GM12878 (cell line): Measurements from ENCODE around the gene HSD17B11. TPM values are rescaled to one million over a fixed set of nuclear protein-coding genes. Genes with fewer than 3 reads are reported as not detected.

Experiments
- ATAC-seq: fragments of 200-7000 bp; cut with Tn5 transposase; 3 replicates; pipeline ENCODE4 v1.9.1; 2020; ENCODE audit warnings: mild to moderate bottlenecking, moderate library complexity
- BruUV-seq: library from RNA; stranded (reverse); fragments of 400-500 nt; replicated peaks from 2 replicates; lab custom pipeline; 2021; lab: Mats Ljungman, UMichigan
- CTCF ChIA-PET: fragments of 300-600 bp; sonication (Branson Sonifier 250); formaldehyde crosslinking; extraction: SDS; loops from one replicate; lab custom pipeline; 2021; ENCODE audit warnings: inconsistent platforms; lab: Yijun Ruan, JAX
- POLR2A ChIA-PET: fragments of 350-600 bp; formaldehyde crosslinking; extraction: SDS; loops from one replicate; lab custom pipeline; 2021; ENCODE audit warnings: inconsistent platforms; lab: Charles Lee
- RAD21 ChIA-PET: fragments of 300-600 bp; sonication (Branson Sonifier 250); formaldehyde crosslinking; loops from one replicate; lab custom pipeline; 2023; ENCODE audit warnings: antibody characterized with exemption; ENCODE audit not compliant: unreplicated experiment; lab: Charles Lee
- SMC1A ChIA-PET: fragments of 300-600 bp; sonication (Branson Sonifier 250); formaldehyde crosslinking; loops from one replicate; lab custom pipeline; 2023; ENCODE audit not compliant: unreplicated experiment, uncharacterized antibody; lab: Charles Lee
- DNase-seq: peaks from one replicate; pipeline ENCODE4 v3.0.0-alpha.2; 2011; ENCODE audit warnings: low read depth, low spot score
- FAIRE-seq: peaks from 3 replicates; lab custom pipeline; 2011; peaks lifted over from hg19 to GRCh38; lab: Jason Lieb, UNC
- H2AFZ ChIP-seq: 2 replicates; pipeline ENCODE4 v1.6.0; 2011; ENCODE audit warnings: low read depth, low read length, control low read depth; ENCODE audit not compliant: control insufficient read depth
- H3K27ac ChIP-seq: 2 replicates; pipeline ENCODE4 v1.5.1; 2011; ENCODE audit warnings: control low read depth; ENCODE audit not compliant: control insufficient read depth, insufficient read depth
- H3K27me3 ChIP-seq, 2 experiments: replicated peaks in 1 of 2; 2 replicates each; pipeline versions ENCODE4 v1.6.0 to v1.6.1; 2011; ENCODE audit warnings: low read length in 1 of 2; ENCODE audit not compliant: control insufficient read depth in 2 of 2, insufficient read depth in 2 of 2
- H3K36me3 ChIP-seq, 2 experiments: 2 replicates each; pipeline ENCODE4 v1.5.1; 2011; ENCODE audit warnings: low read length in 1 of 2; ENCODE audit not compliant: control insufficient read depth in 2 of 2, insufficient read depth in 2 of 2
- H3K4me1 ChIP-seq: 2 replicates; pipeline ENCODE4 v1.6.1; 2011; ENCODE audit warnings: mild to moderate bottlenecking, low read length, moderate library complexity, mixed read lengths; ENCODE audit not compliant: control insufficient read depth, insufficient read depth
- H3K4me2 ChIP-seq: 2 replicates; pipeline ENCODE4 v1.6.0; 2011; ENCODE audit warnings: control low read depth; ENCODE audit not compliant: control insufficient read depth, insufficient read depth
- H3K4me3 ChIP-seq: fragments of 200-600 bp; sonication (generic); 2 replicates; pipeline ENCODE4 v1.5.1; 2016
- H3K79me2 ChIP-seq: 2 replicates; pipeline ENCODE4 v1.6.0; 2011; ENCODE audit warnings: low read length; ENCODE audit not compliant: control insufficient read depth, insufficient read depth
- H3K9ac ChIP-seq: 2 replicates; pipeline ENCODE4 v1.8.0; 2011; ENCODE audit warnings: low read length, control low read depth, mixed read lengths; ENCODE audit not compliant: control insufficient read depth, insufficient read depth
- H3K9me3 ChIP-seq: replicated peaks from 3 replicates; pipeline ENCODE4 v1.5.1; 2011; ENCODE audit warnings: mild to moderate bottlenecking, low read length; ENCODE audit not compliant: control insufficient read depth, insufficient read depth
- H4K20me1 ChIP-seq: 2 replicates; pipeline ENCODE4 v1.6.0; 2011; ENCODE audit not compliant: control insufficient read depth, insufficient read depth
- ATF7 ChIP-seq: fragments of 450-650 bp; IDR thresholded peaks from 2 replicates; pipeline ENCODE4 v1.6.1; 2016; ENCODE audit warnings: low read depth, mild to moderate bottlenecking
- BMI1 ChIP-seq: fragments of 450-650 bp; IDR thresholded peaks from 2 replicates; pipeline ENCODE4 v1.6.1; 2016; ENCODE audit warnings: mild to moderate bottlenecking, moderate library complexity, borderline replicate concordance
- BRCA1 ChIP-seq: IDR thresholded peaks from 2 replicates; pipeline ENCODE4 v1.6.1; 2011; ENCODE audit warnings: low read depth, low read length, improper control_type of control experiment
- CUX1 ChIP-seq: IDR thresholded peaks from 2 replicates; pipeline ENCODE4 v1.6.1; 2012; ENCODE audit warnings: improper control_type of control experiment, low read depth, low read length; ENCODE audit not compliant: insufficient replicate concordance
- FOS ChIP-seq: IDR thresholded peaks from 3 replicates; pipeline ENCODE4 v1.6.1; 2011; ENCODE audit warnings: borderline replicate concordance; ENCODE audit not compliant: insufficient read length; ENCODE audit errors: extremely low read depth
- GABPA ChIP-seq: IDR thresholded peaks from 2 replicates; pipeline ENCODE4 v1.6.1; 2014; ENCODE audit warnings: antibody characterized with exemption, low read depth, mild to moderate bottlenecking, inconsistent platforms
- IRF5 ChIP-seq: fragments of 450-650 bp; IDR thresholded peaks from 2 replicates; pipeline ENCODE4 v1.6.1; 2017; ENCODE audit warnings: borderline replicate concordance
- MTA2 ChIP-seq: fragments of 450-650 bp; IDR thresholded peaks from 2 replicates; pipeline ENCODE4 v1.6.1; 2016; ENCODE audit warnings: low read depth, mild to moderate bottlenecking, moderate library complexity
- NFYA ChIP-seq: IDR thresholded peaks from 2 replicates; pipeline ENCODE4 v1.6.1; 2011; ENCODE audit warnings: low read depth, mild to moderate bottlenecking, low read length, improper control_type of control experiment, borderline replicate concordance
- PBX3 ChIP-seq: IDR thresholded peaks from 2 replicates; pipeline ENCODE4 v1.6.1; 2011; ENCODE audit warnings: mild to moderate bottlenecking, low read depth, low read length, moderate library complexity; ENCODE audit not compliant: insufficient replicate concordance
- PML ChIP-seq: IDR thresholded peaks from 2 replicates; pipeline ENCODE4 v1.6.1; 2012; ENCODE audit warnings: low read length, inconsistent platforms
- RAD21 ChIP-seq: IDR thresholded peaks from 2 replicates; pipeline ENCODE4 v1.6.1; 2011; ENCODE audit warnings: mild to moderate bottlenecking, low read depth, low read length, moderate library complexity; ENCODE audit not compliant: insufficient read depth
- SKIL ChIP-seq: fragments of 450-650 bp; IDR thresholded peaks from 2 replicates; pipeline ENCODE4 v1.6.1; 2017; ENCODE audit warnings: mild to moderate bottlenecking, low read depth, inconsistent platforms; ENCODE audit not compliant: poor library complexity, severe bottlenecking
- TCF3 ChIP-seq: IDR thresholded peaks from 2 replicates; pipeline ENCODE4 v1.6.1; 2012; ENCODE audit warnings: low read depth, mild to moderate bottlenecking, low read length, borderline replicate concordance; ENCODE audit not compliant: insufficient read depth
- TCF7 ChIP-seq: IDR thresholded peaks from 2 replicates; pipeline ENCODE4 v1.6.1; 2014; ENCODE audit warnings: antibody characterized with exemption, borderline replicate concordance
- WGBS: methylation state at CpG from one replicate; pipeline ENCODE4 v1.1.6; 2016; ENCODE audit warnings: low lambda C conversion rate; ENCODE audit not compliant: insufficient replicate concordance, insufficient coverage; ENCODE audit errors: missing lambda C conversion rate; 5-methylcytosine and 5-hydroxymethylcytosine counted together
- in situ Hi-C: fragments of 300-500 bp; cut with MboI; formaldehyde crosslinking; loops from 9 replicates; pipeline ENCODE4 v1.14.3; 2018; ENCODE audit warnings: mixed read lengths
- intact Hi-C: fragments of 100-400 bp; cut with micrococcal nuclease; formaldehyde crosslinking; loops from one replicate; pipeline ENCODE4 v1.14.2; 2022; ENCODE audit not compliant: unreplicated experiment
- polyA plus RNA-seq, 11 experiments: library from polyadenylated mRNA; depleted of rRNA in 4 of 11; unstranded in 6 of 11; stranded (reverse) in 5 of 11; fragments of >200 nt; fragmentation: Nextera tagmentation in 4 of 11; fragmentation: Illumina TruSeq in 1 of 11; extraction: Ambion mirVana in 4 of 11; extraction: Trizol in 1 of 11; gene quantifications; 1 replicate in 1 of 11; 2 replicates in 10 of 11; pipeline versions ENCODE4 v1.2.1 to v1.2.3, GENCODE V29; 2011 to 2016; ENCODE audit warnings: inconsistent platforms in 2 of 11, missing spikeins in 2 of 11, low read depth in 1 of 11
- total RNA-seq, 4 experiments: library from RNA; depleted of rRNA in 3 of 4; stranded (reverse); fragments of >200 nt in 3 of 4; fragmentation: Illumina TruSeq in 1 of 4; extraction: Trizol in 1 of 4; gene quantifications; 2 replicates each; pipeline versions ENCODE4 v1.2.1 to v1.2.3, GENCODE V29; 2013 to 2021

The HSD17B11 gene
- total and polyA plus RNA-seq, 10 of the 15 experiments (the other 5 are each of a cell fraction or from before 2014, with no cell fraction given): 10.3 to 29.5 (median 17.7) TPM

- no TSS peak for BruUV-seq
- Histone ChIP-seq H3K9ac (no peak overlapping the region), H3K27ac (no peak overlapping the region), H3K4me1 (no peaks in the 10 kb centered on the region), H3K79me2 (no peaks in the 10 kb centered on the region), H3K36me3 (0 out of 4 replicates have a peak, but pooled peaks cover 0 to 1% of the 10 kb centered on the region in 2 experiments), H3K4me2 (no peak overlapping the region), H2AFZ (no peak overlapping the region), H3K9me3 (no peaks in the 10 kb centered on the region), H3K4me3 (no peak overlapping the region), H4K20me1 (no peaks in the 10 kb centered on the region), H3K27me3 (no peaks in the 10 kb centered on the region)
- POLR2A ChIA-PET: no interaction called here
- CTCF ChIA-PET: interaction anchor here (1.2 kb wide), 2 partner anchors 10 to 11 kb away, joined by 3 to 5 read pairs; no protein-coding TSS in a partner anchor
- intact Hi-C loops: no loop called here
- ATAC-seq (no peak), DNase-seq (no peak), FAIRE-seq (no peak)
- SMC1A ChIA-PET: no interaction called here
- 64% methylated on average over 1 of the region's 1 CpG for WGBS
- RAD21 ChIA-PET: interaction anchor here (3.1 kb wide), 1 partner anchor 11 kb away, joined by 13 read pairs; no protein-coding TSS in a partner anchor
- in situ Hi-C loops: no loop called here
- TF ChIP-seq BMI1 (no peak), TCF3 (no peak), TCF7 (no peak), GABPA (no peak), ATF7 (no peak), RAD21 (no peak), NFYA (no peak), PML (no peak), FOS (no peak), IRF5 (no peak), BRCA1 (no peak), CUX1 (no peak), MTA2 (no peak), SKIL (no peak), PBX3 (no peak)
Observed at GRCh38 chr4:87365348-87365747, 25.6 kb downstream of the HSD17B11 start.
